Stimulated activated CD8-positive, alpha-beta memory T cell treated with anti-CD3 and anti-CD28 coated beads, Interleukin-7, amount 100 ng/mL, for 48 hours (primary cell): ENCODE measurements around the gene TCTN3.
A peak's percentile ranks its signal among the peaks of the same experiment; 100 is the strongest.
"Not testable (repeated sequence)": the region's sequence is repeated elsewhere in the genome, so short reads cannot be mapped to it uniquely, and the experiment has no call there.

Source experiments
- DNase-seq, 2 donors: peaks; one replicate each; pipeline ENCODE4 v3.0.0-alpha.2; 2020; ENCODE audit warnings: low read depth in 1 of 2; ENCODE audit errors: extremely low read depth in 1 of 2

The TCTN3 gene, protein sequence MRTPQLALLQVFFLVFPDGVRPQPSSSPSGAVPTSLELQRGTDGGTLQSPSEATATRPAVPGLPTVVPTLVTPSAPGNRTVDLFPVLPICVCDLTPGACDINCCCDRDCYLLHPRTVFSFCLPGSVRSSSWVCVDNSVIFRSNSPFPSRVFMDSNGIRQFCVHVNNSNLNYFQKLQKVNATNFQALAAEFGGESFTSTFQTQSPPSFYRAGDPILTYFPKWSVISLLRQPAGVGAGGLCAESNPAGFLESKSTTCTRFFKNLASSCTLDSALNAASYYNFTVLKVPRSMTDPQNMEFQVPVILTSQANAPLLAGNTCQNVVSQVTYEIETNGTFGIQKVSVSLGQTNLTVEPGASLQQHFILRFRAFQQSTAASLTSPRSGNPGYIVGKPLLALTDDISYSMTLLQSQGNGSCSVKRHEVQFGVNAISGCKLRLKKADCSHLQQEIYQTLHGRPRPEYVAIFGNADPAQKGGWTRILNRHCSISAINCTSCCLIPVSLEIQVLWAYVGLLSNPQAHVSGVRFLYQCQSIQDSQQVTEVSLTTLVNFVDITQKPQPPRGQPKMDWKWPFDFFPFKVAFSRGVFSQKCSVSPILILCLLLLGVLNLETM

DNA sequence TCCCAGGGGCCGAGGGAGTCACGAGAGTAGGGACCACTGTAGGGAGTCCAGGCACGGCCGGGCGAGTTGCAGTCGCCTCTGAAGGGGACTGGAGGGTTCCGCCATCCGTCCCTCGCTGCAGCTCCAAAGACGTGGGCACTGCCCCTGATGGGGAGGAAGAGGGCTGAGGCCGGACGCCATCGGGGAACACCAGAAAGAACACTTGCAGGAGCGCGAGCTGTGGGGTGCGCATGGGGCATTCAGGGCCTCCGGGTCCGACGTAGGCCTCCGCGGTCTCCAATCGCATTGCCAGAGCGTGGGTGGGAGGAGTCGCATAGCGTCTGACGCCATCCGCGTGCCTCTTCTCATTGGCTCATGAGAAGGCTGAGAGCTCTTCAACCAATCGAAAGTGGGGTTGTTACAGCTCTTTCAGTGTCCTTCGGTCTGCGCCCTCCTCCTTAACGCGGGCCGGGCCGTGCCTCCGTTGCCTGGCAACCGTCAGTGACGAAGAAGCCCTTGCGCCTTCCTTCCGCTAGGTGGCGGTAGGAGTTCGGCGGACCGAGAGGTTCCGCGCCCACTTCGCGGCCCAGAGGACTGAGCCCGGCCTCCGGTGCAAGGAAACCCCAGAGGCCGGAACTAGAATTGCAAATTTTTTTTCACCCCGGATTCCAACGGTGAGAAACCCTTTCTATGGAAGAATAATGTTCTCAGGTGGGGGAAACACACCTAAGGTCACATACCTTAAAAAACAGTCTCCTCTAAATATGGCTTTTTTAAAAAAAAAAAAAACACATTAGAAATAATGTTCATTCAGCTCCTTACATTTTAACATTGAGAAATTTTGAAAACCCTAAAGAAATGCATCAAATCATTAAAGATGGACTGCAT, at the start of gene TCTN3:
TSS of gene TCTN3 (minus strand) at position 260 of the 867 bp plus-strand sequence. CDS start at position 232, 28 bp downstream.
- peak; percentile 85 to 94 for DNase-seq

DNA sequence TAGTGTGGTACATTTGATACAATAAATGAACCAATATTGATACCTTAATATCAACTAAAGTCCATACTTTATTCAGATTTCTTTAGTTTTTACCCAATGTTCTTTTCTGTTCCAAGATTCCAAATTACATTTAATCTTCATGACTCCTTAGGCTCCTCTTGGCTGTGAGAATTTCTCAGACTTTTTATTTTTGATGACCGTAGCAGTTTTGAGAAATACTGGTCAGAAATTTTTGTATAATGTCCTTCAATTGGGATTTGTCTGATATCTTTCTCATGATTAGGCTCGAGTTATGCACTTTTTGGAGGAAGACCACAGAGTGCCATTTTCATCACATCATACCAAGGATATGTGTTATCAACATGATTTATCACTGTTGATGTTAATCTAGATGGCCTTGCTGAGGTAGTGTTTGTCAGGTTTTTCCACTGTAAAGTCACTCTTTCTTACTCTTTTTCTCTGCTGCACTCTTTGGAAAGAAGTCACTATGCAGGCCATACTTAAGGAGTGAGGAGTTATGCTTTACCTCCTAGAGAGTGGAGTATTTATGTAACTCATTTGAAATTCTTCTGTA, 49.3 kb upstream of the TCTN3 start:
- DNase-seq, result no peak

DNA sequence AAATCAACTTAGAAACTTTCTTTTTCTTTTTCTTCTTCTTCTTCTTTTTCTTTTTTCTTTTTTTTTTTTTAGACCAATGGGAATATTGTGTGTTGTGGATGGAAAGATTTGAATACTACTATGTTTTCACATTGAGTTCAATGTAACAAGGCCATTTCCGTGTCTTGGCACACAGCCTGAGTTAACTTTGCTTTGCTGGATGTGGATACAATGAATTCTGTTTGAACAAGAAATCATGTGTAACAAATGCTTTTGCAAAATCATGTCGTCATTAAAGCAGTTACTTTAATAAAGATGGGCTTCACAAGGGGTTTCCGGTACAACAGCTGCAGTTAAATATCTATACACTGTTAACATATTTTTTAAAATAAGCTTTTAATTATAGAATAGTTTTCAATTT, 48.8 kb upstream of the TCTN3 start:
- no peak for DNase-seq

DNA sequence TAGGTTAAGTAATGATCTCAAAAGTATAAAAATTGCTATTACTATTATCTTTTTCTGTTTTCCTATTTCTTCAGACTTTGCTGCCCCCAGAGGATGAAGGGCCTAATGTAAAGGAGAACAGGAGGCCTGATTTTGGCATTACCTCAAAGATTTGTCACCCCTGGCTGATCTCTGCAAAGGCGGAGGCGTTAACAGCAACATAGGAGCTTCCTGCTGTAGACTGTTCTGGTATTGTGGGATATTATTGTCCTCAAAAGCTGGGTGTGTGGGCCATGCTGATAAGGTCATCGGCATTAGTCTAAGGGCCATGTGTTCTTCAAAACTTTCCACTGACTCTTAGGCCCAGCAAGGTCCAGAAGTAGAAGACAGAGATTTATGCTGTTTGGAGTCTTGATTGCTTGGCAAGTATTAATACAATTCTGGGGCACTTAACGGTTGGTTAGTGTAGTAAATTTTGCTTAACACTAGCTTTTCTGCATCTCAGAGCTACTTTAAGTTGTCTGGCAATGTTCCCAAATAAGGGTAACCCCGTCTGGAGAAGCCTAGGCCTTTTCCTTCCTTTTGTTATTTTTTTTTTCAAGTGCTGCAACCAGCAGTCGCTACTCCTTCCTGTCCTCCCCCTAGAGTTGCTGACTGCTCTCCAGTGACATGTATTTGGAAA, 48.2 kb upstream of the TCTN3 start:
- no peak for DNase-seq

DNA sequence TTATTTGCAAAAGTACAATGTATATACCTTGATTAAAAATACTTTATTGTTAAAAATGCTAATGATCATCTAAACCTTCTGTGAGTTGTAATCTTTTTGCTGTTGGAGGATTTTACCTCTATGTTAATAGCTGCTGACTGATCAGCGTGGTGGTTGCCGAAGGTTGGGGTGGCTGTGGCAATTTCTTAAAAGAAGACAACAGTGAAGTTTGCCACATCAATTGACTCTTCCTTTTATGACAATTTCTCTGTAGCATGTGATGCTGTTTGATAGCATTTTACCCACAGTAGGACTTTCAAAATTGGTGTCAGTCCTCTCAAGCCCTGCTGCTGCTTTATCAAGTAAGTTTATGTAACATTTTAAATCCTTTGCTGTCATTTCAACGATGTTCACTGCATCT, 45.3 kb upstream of the TCTN3 start:
- DNase-seq, result no peak

DNA sequence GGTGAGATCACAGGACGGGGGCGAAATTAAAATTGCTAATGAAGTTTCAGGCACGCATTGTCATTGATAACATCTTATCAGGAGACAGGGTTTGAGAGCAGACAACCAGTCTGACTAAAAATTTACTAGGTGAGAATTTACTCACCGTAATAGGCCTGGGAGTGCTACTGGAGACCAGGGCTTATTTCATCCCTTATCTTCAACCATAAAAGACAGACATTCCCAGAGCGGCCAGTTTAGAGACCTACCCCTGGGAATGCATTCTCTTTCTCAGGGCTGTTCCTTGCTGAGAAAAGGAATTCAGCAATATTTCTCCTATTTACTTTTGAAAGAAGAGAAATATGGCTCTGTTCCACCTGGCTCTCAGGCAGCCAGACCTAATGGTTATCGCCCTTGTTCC, 39.2 kb upstream of the TCTN3 start:
- DNase-seq, result not testable (repeated sequence)

DNA sequence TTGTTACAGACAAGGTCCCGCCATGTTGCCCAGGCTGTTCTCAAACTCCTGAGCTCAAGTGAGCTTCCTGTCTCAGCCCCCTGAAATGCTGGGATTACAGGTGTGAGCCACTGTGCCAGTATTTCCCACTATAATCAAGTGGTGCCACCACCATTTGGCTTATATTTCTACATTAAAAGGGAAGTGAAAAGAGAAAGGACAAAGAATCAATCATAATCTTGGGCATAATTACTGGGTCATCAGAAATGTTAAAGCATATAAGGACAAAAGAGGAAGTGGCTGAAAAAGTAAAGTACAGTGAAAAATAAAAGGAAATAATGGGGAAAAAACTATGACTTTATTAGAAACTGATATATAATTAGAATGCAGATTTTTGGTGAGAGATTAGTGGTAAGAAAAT, 36.5 kb upstream of the TCTN3 start:
- no peak for DNase-seq

DNA sequence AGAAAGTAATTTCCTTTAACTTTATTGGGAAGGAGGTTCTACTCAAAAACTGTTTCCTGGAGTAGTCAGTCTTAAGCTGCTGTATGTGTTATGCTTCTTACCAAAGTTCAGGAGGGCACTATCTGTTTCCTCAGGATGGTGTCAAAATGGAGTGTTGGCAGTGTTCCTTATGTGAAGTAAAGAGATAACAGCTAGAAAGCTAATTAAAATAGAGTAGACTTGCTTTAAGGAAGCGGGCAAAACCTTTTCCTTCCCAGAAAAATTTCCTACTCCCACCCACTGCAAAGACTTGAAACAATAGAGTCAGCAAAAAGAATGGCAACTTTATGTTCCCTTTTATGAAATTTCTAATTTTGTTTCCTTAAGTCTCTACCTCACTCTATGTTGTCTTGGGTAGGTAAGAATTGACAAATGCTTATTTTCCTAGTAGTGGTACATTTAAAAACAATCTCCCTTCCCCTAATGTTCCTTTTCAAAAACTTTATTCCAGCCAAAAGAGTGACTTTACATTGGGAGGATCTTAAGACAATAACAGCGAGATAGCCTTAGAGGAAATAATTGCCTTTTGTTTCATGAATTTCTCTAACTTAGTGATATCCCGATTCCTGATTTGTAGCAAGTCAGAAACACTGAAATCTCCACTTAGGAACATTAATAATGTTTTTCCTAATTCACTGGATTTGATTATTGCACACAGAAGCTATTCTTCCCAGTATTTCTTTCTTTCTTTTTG, 35.8 kb upstream of the TCTN3 start:
- no peak for DNase-seq

DNA sequence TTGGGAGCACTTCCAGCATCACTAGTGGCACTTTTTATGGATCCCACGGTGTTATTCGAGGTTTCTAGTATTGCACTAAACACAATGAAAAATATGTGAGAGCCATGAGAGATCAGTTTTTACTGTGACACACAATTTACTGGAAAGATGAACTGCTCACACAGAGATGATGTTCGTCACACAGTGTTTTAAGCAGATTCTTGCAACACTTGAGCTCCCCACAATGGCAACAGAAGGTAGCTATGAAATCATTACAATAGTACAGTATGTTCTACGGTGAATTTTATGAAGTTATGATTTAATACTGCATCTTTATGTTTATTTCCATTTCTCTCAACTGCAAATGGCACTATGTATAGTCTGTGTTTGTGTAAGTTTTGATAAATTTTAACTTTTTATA, 34.8 kb upstream of the TCTN3 start:
- DNase-seq, result no peak

DNA sequence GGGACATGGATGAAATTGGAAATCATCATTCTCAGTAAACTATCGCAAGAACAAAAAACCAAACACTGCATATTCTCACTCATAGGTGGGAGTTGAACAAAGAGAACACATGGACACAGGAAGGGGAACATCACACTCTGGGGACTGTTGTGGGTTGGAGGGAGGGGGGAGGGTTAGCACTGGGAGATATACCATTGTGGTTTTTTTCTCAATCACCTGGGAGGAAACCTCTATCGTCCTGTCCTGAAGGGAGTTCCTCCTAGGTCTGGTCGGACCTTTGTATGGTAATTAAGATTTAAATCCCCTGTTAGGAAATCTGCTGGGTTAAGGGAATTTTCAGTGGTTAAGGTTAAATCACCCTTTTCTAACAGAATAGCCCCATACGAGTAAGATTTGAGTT, 28.8 kb upstream of the TCTN3 start:
- DNase-seq, result not testable (repeated sequence)

DNA sequence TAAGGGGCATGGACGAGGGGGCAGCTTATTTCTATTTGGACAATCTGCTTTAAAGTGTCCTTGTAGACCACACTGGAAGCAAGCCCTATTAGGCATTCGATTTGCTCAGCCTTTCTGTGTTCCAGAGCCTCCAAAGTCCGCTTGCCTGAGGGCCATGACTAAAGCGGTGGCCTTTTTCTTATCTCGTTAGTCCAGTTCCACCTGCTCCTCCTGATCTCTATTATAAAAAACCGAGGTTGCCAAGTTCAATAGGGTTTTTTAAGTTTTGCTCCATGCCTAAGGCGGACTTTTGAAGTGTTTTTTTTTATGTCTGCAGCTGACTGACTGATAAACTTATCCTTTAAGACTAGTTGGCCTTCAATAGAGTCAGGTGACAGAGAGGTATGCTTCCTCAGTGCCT, 27.0 kb upstream of the TCTN3 start:
- not testable (repeated sequence) for DNase-seq

DNA sequence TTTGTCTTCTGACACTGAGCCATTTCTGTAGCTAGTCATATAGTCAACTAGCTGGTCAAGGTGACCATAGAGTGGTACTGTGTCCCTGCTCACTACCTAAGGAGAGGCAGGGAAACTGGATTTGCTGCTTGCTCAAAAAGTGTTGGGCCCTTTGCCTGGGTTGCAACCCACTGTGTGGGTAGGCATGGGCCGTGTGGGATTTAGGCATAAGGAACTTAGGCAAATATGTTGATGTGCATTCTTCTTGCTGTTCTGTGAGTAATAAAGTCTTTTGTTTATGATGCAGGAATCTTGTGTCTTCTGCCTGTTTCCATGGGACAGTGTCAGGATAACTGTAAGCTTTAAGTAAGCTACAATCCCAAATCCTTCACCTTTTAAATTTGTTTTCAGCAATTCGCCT, 23.1 kb upstream of the TCTN3 start:
- no peak for DNase-seq

DNA sequence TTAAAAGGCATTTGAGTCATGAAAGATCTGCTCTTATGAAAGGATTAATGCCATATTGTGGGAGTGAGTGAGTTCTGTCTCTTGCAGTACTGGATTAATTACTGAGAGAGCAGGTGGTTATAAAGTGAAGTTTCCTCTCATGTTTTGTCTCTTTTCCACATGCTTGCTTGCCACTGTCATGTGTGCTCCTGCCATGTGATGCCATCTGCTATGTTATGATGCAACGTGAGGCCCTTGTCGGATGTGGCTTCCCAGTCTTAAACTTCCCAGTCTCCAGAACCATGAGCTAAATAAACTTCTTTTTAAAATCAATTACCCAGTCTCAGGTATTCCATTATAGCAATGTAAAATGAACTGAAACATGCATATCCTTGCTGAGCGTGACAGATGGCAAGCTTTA, 22.7 kb upstream of the TCTN3 start:
- DNase-seq, result no peak

DNA sequence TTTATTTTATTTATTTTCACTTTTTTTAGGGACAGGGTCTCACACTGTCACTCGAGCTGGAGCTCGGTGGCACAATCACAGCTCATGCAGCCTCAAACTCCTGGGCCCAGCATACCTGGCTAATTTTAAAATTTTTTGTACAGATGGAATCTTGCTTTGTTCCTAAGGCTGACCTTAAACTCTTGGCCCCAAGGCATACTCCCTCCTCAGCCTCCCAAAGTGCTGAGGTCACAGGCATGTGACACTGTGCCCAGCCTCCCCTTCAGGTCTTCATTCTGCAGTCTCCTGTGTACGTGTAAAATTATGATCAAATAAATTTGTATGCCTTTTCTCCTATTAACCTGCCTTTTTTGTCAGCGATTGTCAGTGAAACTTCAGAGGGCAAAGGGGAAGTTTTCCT, 17.8 kb upstream of the TCTN3 start:
- no peak for DNase-seq

DNA sequence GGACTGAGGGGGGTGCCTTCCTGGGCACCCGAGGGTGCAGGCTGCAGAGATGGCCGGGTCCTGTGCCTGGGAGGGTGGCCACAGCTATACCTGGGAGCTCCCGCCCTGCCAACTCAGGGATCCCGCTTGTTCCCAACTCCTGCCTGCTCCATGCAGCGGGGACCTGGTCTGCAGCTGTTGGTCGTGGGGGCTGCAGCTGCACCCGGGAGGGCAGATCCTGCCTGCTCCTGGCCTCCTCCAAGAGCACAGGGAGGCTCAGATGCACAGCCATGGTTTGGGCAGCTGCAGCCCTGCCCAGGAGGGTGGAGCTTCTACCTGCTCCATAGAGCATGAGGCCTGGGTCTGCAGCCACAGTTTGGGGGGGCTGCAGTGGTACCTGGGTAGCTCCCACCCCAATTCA, 13.3 kb upstream of the TCTN3 start:
- no peak for DNase-seq

DNA sequence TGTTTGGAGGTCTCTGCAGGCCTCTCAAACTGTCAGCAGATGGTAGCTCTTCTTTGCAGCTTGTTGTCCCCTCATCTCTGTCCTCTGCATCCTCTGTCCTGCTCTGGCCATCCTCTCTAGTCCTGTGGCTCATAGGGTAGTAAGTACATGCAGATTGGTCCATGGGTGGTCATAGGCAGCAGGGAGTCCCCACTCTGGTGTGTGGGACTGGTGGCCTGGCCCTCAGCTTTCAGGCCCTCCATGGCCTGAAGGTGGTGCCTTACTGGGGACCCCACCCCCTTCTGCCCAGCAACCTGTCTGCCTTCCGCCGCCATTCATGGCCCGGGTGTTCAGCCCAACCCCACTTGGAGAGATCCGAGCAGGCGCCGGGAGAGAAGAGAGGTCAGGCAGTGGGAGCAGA, 12.8 kb upstream of the TCTN3 start:
- DNase-seq, result no peak

DNA sequence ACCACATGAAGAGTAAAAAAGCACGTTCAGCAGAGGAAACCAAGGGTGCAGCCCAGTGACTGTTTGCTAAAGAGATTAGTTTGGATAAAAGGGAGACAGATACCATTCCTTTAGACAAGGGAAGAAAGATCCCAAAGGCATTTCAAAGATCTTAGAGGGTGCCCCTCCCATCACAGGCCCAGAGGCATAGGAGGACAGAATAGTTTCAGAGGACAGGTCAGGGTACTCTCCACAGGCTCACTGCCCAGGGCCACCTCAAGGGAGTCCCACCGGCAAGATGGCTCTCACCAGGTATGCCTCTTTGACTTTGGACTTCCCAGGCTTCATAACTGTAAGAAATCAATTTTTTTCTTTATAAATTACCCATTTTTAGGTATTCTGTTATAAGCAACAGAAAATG, 4.7 kb upstream of the TCTN3 start:
- no peak for DNase-seq

DNA sequence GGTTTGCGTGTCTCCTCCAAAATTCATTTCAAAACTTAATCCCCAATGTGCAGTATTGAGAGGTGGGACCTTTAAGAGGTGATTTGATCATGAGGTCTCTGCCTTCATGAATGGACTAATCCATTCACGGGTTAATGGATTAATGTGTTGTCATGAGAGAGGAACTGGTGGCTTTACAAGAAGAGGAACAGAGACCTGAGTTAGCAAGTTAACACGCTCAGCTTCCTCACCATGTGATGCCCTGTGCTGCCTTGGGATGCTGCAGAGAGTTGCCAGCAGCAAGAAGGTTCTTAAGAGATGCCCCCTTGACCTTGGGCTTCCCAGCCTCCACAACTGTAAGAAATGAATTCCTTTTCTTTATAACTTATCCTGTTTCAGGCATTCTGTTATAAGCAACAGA, 3.7 kb upstream of the TCTN3 start:
- DNase-seq, result no peak

DNA sequence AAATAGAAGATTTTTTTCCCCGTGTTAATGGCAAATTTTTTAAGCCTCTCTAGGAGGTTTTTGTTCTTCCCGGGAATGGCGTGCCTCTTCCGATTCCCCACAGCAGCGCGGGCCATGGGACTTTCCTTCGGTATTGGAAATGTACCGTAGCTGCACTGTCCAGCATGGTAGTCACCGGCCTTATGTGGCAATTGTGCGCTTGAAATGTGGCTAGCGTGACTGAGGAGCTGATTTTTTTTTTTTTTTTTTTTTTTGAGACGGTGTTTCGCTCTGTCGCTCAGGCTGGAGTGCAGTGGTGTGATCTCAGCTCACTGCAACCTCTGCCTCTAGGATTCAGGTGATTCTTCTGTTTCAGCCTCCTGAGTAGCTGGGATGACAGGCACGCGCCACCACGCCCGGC, 938 bp upstream of the TCTN3 start:
- DNase-seq, result no peak

DNA sequence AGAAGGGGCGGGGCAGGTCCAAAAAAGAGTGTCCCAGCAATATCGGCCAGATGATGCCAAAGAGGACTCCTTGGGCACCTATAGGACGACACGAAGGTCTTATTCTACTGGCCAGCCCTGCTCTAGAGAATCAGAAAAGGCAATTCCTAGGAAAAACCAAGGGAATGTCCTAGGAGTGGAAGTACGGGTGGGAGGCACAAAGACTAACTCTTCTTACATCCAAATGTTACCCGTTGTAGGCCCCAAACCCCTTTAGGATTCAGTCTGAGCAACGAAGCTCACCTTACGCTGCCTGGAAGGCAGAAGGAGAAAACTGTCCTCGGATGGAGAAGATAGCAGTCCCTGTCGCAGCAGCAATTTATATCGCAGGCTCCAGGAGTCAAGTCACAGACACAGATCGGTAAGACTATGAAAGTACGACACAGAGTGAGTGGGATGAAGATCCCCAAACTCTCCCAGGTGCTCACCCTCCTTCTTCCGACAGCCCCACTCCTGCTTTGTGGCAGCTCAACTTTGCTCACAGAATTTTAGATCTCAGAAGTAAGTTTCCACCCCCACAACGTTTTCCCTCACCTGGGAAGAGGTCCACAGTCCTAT, 558 bp downstream of the TCTN3 start:
- no peak for DNase-seq
